Suprapubic skin (tissue), 4 donors: ENCODE results near the gene CST3. TPM values are rescaled to one million over a fixed set of nuclear protein-coding genes. Genes with fewer than 3 reads are reported as not detected.

ENCODE experiments used
- DNase-seq, 2 donors: peaks; one replicate each; pipeline ENCODE4 v3.0.0-alpha.2; 2019; ENCODE audit warnings: low spot score in 2 of 2
- H3K27ac ChIP-seq: fragments of 200-600 bp; sonication (generic); one replicate; pipeline ENCODE4 v1.5.1; 2019
- H3K27me3 ChIP-seq: fragments of 200-600 bp; sonication (generic); one replicate; pipeline ENCODE4 v1.5.1; 2019
- H3K36me3 ChIP-seq: fragments of 200-600 bp; sonication (generic); one replicate; pipeline ENCODE4 v1.5.1; 2019
- H3K4me1 ChIP-seq: fragments of 200-600 bp; sonication (generic); one replicate; pipeline ENCODE4 v1.5.1; 2019
- H3K4me3 ChIP-seq: fragments of 200-600 bp; sonication (generic); one replicate; pipeline ENCODE4 v1.5.1; 2019; ENCODE audit warnings: mild to moderate bottlenecking
- H3K9me3 ChIP-seq: fragments of 200-600 bp; sonication (generic); one replicate; pipeline ENCODE4 v1.5.1; 2019
- CTCF ChIP-seq, 2 donors: fragments of 200-600 bp in 1 of 2; fragments of 450-650 bp in 1 of 2; sonication (generic) in 1 of 2; IDR thresholded peaks; one replicate each; pipeline ENCODE4 v1.5.1; 2016 to 2019; ENCODE audit warnings: antibody characterized with exemption in 2 of 2, mild to moderate bottlenecking in 1 of 2, moderate library complexity in 1 of 2
- EP300 ChIP-seq: sonication (generic); formaldehyde crosslinking; IDR thresholded peaks from one replicate; pipeline ENCODE4 v1.6.1; 2017; ENCODE audit warnings: antibody characterized with exemption
- POLR2A ChIP-seq, 2 donors: fragments of 450-650 bp; IDR thresholded peaks; one replicate each; pipeline ENCODE4 v1.6.1; 2017; ENCODE audit warnings: antibody characterized with exemption in 2 of 2, mild to moderate bottlenecking in 2 of 2, moderate library complexity in 2 of 2
- POLR2AphosphoS5 ChIP-seq, 3 donors: sonication (generic); formaldehyde crosslinking; IDR thresholded peaks; one replicate each; pipeline ENCODE4 v1.6.1; 2017; ENCODE audit warnings: antibody characterized with exemption in 3 of 3
- WGBS: methylation state at CpG from one replicate; pipeline ENCODE4 v1.1.5; 2018; 5-methylcytosine and 5-hydroxymethylcytosine counted together
- total RNA-seq, 4 donors: library from RNA; depleted of rRNA; stranded (reverse); fragments of >200 nt; gene quantifications; one replicate each; pipeline ENCODE4 v1.1.0, GENCODE V29; 2016

The CST3 gene
- total RNA-seq, 4 donors from 2014 or later = 258 to 476 (median 386) TPM

GRCh38 chr20:23683281-23683680 lies 45.5 kb upstream of the CST3 start:
- H3K4me3 ChIP-seq = no peak overlapping the region
- no peaks in the 10 kb centered on the region for H3K9me3 ChIP-seq
- DNase-seq = no peak
- H3K36me3 ChIP-seq = no peaks in the 10 kb centered on the region
- TF ChIP-seq POLR2AphosphoS5 (IDR thresholded peaks at IDR 0.05) (no peak), POLR2A (IDR thresholded peaks at IDR 0.05) (no peak), CTCF (IDR thresholded peaks at IDR 0.05) (no peak), EP300 (no peak)
- H3K4me1 ChIP-seq = no peaks in the 10 kb centered on the region
- no peak overlapping the region for H3K27ac ChIP-seq
- 93% methylated on average over 2 of the region's 2 CpGs for WGBS
- peaks cover 3% of the 10 kb centered on the region for H3K27me3 ChIP-seq

GRCh38 chr20:23680146-23680545 lies 42.4 kb upstream of the CST3 start:
- peaks cover 3% of the 10 kb centered on the region for H3K27me3 ChIP-seq
- H3K27ac ChIP-seq = no peak overlapping the region
- no peaks in the 10 kb centered on the region for H3K4me1 ChIP-seq
- H3K9me3 ChIP-seq = no peaks in the 10 kb centered on the region
- H3K4me3 ChIP-seq = no peak overlapping the region
- DNase-seq = no peak
- H3K36me3 ChIP-seq = no peaks in the 10 kb centered on the region
- no peak for TF ChIP-seq CTCF (IDR thresholded peaks at IDR 0.05)
- no peak for TF ChIP-seq POLR2AphosphoS5 (IDR thresholded peaks at IDR 0.05)
- TF ChIP-seq POLR2A (IDR thresholded peaks at IDR 0.05) = no peak
- no peak for TF ChIP-seq EP300

GRCh38 chr20:23679133-23680092 lies 41.7 kb upstream of the CST3 start:
- no peak for DNase-seq
- H3K4me1 ChIP-seq = no peaks in the 10 kb centered on the region
- peaks cover 3% of the 10 kb centered on the region for H3K27me3 ChIP-seq
- H3K9me3 ChIP-seq = no peaks in the 10 kb centered on the region
- no peak for TF ChIP-seq POLR2A (IDR thresholded peaks at IDR 0.05)
- H3K4me3 ChIP-seq = no peak overlapping the region
- no peaks in the 10 kb centered on the region for H3K36me3 ChIP-seq
- H3K27ac ChIP-seq = no peak overlapping the region
- 68% methylated on average over 7 of the region's 7 CpGs for WGBS

GRCh38 chr20:23673209-23673608 lies 35.5 kb upstream of the CST3 start:
- DNase-seq = no peak
- H3K27me3 ChIP-seq = no peaks in the 10 kb centered on the region
- H3K36me3 ChIP-seq = no peaks in the 10 kb centered on the region
- WGBS = 69% methylated on average over 1 of the region's 1 CpG
- no peak overlapping the region for H3K27ac ChIP-seq
- H3K4me3 ChIP-seq = no peak overlapping the region
- no peaks in the 10 kb centered on the region for H3K4me1 ChIP-seq
- no peaks in the 10 kb centered on the region for H3K9me3 ChIP-seq
- TF ChIP-seq CTCF (IDR thresholded peaks at IDR 0.05) = no peak
- no peak for TF ChIP-seq POLR2A (IDR thresholded peaks at IDR 0.05)
- TF ChIP-seq POLR2AphosphoS5 (IDR thresholded peaks at IDR 0.05) = no peak
- TF ChIP-seq EP300 = no peak

GRCh38 chr20:23672158-23672557 lies 34.4 kb upstream of the CST3 start:
- TF ChIP-seq POLR2A (IDR thresholded peaks at IDR 0.05) = no peak
- no peak for TF ChIP-seq POLR2AphosphoS5 (IDR thresholded peaks at IDR 0.05)
- TF ChIP-seq CTCF (IDR thresholded peaks at IDR 0.05) = no peak
- no peak for TF ChIP-seq EP300
- Histone ChIP-seq H3K9me3 (no peaks in the 10 kb centered on the region), H3K4me1 (no peaks in the 10 kb centered on the region), H3K27me3 (no peaks in the 10 kb centered on the region), H3K36me3 (no peaks in the 10 kb centered on the region), H3K4me3 (no peak overlapping the region), H3K27ac (no peak overlapping the region)
- WGBS = 93% methylated on average over 1 of the region's 1 CpG
- no peak for DNase-seq
